GM19397 (cell line): ENCODE measurements around the gene RALA.
"Not testable (repeated sequence)": the region's sequence is repeated elsewhere in the genome, so short reads cannot be mapped to it uniquely, and the experiment has no call there.

Experiments
- ATAC-seq: cut with Tn5 transposase; IDR thresholded peaks from one replicate; pipeline ENCODE4 v1.9.1; 2021; ENCODE audit warnings: mild to moderate bottlenecking, moderate library complexity; ENCODE audit not compliant: unreplicated experiment

Gene RALA

GRCh38 chr7:39679874-39680273, 56.5 kb downstream of the RALA start:
- not testable (repeated sequence) for ATAC-seq

DNA sequence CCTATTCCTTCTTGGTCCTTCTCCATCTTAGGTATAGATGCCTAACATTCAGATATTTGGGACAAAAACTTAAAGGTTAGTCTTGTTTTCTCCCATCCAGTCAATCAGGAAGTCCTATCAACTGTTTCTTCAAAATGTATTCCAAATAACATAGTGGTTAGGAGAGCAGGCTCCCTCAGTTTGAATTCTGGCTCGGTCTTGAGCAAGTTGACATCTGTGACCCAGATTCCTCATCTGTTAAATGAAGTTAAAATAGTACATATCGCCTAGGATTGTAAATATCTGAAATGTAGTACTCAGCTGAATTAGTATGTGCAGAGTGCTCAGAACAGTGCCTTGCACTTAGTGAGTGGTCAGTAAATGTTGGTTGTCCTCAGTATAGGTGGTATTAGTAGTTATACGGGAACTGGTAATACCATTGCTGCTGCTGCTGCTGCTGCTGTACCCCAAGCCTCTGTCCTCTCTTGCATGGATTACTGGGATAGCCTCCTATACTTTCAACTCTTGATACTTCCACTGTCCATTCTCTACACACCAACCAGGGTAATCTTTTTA, 58.6 kb downstream of the RALA start:
- ATAC-seq = no peak

DNA sequence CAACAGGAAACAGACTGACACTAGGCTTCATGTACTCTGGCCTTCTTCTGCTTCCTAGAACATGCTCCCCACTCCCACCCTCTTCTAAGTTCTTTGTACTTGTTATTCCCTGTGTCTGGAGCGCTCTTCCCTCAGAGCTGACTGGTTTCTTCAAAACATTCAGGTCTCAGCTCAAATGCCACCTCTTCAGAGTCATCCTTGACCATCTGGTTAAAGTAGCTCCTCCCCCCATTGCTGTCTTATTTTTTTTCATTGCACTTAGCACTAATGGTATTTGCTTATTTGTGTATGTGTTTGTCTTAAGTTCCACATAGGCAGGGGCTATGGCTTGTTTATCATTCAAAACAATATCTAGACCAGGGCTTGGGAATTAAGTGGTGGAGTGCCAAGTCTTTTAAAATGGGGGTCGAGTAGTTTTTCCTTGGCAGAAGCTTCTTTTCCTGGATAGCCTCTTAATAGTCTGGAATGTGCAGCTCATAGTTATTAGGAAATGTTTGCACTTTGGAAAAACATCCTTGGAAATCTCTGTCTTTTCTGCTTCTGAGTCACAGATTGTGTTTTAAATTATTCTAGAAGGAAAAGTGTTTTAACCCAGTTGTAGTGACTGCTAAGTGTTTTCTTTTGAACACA, 60.0 kb downstream of the RALA start:
- ATAC-seq = no peak

DNA sequence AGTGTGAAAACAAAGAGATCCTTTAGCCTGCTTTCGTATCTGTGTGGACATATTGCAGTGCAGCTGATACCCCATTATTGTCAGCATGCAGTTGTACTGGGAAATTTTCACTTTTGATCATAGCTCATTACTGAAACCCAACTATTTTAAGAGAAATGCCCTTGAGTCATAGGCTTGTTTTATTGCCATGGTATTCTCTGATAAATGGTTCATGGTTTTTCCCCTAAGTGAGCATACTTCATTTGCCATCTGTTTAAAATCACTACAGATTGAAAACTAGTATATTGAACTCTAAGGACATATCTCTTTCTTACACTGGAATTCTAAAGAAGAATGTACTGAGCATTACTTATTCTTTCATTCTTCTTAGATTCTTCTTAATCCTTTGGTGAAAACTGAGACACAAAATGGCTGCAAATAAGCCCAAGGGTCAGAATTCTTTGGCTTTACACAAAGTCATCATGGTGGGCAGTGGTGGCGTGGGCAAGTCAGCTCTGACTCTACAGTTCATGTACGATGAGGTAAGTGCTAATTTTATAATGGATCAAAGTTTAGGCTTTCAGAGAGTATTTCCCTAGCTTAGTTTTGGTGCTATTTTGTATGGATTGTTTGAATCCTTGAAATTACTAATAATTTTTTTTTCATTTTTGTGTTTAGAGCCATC, 63.0 kb downstream of the RALA start:
- no peak for ATAC-seq

GRCh38 chr7:39688611-39689480, 65.5 kb downstream of the RALA start:
- ATAC-seq = no peak

DNA sequence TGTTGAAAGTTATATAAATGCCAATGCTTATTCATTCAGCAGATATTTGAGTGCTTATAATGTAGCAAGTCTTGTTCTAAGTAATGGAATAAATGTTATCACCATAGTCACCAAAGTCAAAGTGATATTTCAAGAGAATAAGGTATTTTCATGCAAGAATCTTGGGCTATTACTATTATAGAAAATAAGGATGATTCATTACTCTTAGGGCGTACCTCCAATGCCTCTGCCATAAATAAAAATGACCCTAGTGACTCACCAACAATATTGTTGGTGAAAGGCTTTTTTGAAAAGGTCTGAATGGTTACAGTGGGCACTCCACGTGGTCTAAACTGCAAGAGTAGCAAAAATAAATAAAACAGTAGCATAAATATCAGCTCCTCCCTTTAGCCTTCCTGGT, 68.4 kb downstream of the RALA start:
- no peak for ATAC-seq

DNA sequence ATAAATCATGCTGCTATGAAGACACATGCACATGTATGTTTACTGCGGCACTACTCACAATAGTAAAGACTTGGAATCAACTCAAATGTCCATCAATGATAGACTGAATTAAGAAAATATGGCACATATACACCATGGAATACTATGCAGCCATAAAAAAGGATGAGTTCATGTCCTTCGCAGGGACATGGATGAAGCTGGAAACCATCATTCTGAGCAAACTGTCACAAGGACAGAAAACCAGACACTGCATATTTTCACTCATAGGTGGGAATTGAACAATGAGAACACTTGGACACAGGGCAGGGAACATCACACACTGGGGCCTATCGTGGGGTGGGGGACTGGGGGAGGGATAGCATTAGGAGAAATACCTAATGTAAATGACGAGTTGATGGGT, 69.7 kb downstream of the RALA start:
- not testable (repeated sequence) for ATAC-seq

- ATAC-seq = no peak
Observed at GRCh38 chr7:39693812-39694211, 70.4 kb downstream of the RALA start.

- no peak for ATAC-seq
Observed at GRCh38 chr7:39695852-39696586, 72.6 kb downstream of the RALA start.

- ATAC-seq = no peak
Observed at GRCh38 chr7:39696631-39697030, 73.3 kb downstream of the RALA start.

DNA sequence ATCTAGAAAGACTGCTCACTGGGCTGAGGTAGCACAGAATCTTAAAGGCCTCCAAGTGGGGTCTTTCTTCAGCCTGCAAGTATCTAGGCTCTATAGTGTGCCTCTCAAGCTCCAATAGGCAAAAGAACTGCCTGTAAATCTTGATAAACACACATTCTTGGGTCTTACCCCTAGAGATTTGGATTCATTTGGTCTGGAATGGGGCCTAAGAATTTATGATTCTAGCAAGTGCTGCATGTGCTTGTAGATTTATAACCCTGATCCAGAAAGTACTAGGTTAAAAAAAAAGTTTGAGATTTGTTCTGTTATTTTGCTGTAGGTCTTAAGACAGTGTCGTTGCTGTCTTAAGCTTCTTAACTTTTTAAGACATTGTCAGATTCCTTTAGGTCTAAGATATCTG, 74.1 kb downstream of the RALA start:
- no peak for ATAC-seq

DNA sequence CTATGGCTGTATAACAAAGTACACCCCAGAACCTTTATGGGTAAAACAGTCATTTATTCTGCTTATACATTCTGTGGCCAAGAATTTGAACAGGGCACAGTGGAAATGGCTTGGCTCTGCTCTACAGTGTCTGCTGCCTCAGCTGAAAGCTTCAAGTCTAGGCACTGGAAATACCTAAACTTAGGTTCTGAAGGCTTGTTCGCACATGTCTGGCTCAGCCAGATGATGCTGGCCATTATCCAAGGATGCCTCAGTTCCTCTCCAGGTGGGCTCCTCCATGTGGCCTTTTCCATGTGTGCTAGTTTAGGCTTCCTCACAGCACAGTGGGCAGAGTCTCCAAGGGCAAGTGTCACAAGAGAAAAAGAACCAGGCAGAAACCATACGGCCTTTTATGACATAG, 76.8 kb downstream of the RALA start:
- no peak for ATAC-seq

GRCh38 chr7:39700932-39701331, 77.6 kb downstream of the RALA start:
- ATAC-seq = no peak

DNA sequence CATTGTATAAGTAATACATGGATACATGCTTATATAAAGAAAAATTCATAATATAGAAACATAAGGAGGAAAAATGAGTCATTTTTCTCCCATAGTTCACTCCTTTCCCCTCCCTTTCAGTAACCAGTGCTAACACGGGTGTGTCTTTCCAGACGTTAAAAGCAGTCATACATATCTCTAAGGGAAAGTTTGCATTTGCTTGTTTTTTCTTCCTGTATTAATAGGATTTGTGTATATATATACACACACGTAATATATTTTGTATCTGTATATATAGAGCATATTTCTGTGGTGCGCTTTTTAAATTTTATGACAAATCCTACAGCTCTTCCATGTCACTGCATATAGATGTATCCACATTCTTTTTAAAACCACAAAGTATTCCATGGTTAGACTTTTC, 78.8 kb downstream of the RALA start:
- ATAC-seq = no peak

DNA sequence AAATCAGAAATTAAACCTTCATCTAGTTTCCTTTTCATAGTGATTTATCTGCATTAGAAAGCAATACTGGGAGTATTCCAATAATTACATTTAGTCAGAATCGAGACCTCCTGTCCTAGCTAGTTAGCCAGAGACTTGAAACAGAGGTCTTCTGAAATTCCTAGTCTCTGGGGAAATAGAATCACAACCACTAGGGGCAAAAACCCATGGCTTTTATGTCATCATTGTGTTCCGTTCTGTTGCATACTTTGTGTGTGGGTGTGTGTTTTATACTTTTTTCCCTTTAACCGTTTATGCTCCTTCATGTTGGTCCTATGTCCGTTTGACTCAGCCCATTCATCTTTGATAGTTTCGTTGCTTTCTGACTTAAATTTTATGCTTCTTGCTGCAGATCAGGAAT, 79.8 kb downstream of the RALA start:
- no peak for ATAC-seq

DNA sequence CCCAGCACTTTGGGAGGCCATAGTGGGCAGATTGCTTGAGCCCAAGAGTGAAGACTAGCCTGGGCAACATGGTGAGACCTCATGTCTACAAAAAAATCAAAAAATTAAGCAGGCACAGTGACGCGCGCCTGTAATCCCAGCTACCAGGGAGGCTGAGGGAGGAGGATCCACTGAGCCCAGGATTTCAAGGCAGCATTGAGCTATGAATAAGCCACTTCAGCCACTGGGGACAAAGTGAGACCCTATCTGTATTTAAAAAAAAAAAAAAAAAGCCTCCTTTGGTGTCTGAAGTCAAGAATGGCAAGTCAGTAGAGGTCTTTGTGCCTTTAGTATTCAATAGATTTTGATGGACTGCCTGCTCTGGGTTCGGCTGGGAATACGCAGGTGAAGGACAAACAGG, 85.7 kb downstream of the RALA start:
- ATAC-seq = no peak

GRCh38 chr7:39709768-39710311, 86.5 kb downstream of the RALA start:
- peak; percentile 74 for ATAC-seq

DNA sequence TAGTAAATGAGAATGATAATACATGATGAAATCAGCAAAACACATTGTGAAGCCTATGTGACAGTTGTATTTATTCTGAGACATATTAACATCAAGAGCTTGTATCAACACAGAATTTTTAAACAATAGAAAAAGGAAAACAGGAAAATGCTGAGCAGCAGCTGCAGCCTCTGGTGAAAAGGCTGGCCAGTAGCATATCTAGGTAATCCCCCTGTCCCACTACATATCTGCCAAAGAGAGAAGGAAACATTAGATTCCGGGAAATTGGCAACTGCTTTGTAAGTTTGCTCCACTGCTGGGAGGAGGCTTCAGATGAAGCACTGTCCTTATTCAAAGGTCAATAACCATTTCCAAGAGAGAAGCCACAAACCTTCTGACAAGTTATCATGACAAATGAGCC, 89.4 kb downstream of the RALA start:
- no peak for ATAC-seq

DNA sequence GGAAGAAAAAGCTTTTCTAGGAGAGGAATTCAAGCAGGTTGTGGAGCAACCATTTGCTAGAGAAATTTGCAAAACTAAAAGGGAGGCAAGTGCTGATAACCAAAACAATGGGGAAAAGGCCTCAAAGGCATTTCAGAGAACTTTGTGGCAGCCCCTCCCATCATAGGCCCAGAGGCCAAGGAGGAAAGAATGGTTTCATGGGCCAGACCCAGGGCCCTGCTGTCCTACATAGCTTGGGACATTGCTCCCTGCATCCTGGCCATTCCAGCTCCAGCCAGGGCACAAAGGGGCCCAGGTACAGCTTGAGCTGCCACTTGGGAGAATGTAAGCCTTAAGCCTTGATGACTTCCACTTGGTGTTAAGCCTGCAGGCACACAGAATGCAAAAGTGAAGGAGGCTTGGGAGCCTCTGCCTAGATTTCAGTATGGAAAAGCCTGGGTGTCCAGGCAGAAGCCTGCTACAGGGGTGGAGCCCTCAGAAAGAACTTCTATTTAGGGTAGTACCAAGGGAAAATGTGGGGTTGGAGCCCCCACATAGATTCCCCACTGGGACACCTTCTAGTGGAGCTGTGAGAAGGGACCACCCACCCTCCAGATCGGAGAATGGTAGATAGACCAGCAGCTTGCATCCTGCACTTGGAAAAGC, 91.2 kb downstream of the RALA start:
- ATAC-seq = no peak

DNA sequence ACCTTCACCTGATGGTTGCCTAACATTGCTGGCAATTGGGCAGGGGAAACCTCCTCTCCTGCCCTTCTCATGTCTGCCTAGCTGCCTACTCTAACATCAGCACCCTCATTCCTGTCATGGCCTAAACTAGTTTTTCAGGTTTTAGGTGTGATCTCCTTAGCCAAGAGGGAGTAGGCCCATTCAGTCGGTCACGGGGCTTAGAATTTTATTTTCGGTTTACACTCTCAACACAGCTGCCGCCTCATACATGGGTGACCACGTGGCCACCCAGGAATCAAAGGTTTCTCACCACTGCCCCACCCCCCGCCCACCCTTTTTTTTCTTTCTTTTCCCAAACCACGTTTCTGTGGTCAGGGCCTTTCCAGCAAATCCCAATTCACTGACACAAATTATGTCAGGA, 97.2 kb downstream of the RALA start:
- no peak for ATAC-seq
